GM18909 (cell line): Measurements from ENCODE around the gene OR52A1.
"Not testable (repeated sequence)": the region's sequence is repeated elsewhere in the genome, so short reads cannot be mapped to it uniquely, and the experiment has no call there.

ENCODE experiments used
- ATAC-seq: cut with Tn5 transposase; IDR thresholded peaks from one replicate; pipeline ENCODE4 v1.9.1; 2021; ENCODE audit warnings: mild to moderate bottlenecking; ENCODE audit not compliant: unreplicated experiment, poor library complexity

The OR52A1 gene

DNA sequence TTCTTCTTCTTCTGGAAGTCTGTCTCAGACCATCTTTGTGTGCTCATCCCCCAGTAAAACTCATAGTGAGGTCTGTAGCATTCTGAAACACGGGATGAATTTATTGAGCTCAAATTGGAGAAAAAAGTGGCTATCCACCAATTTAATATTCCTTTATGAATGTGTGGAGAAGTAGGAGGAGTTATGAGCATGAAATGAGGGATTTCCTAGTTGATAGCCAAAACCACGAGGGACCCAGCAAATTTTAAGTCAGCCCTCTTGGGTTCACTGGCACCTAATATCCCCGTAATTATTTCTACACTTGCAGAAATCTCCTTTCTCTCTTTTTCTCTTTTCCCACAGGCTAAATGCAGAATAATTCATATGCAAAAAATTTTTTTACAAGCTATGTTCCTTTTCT, at the start of gene OR52A1:
OR52A1 (minus strand) TSS at position 101 of the 400 bp plus-strand sequence. CDS start 2,388 bp downstream, outside the sequence.
- no peak for ATAC-seq

DNA sequence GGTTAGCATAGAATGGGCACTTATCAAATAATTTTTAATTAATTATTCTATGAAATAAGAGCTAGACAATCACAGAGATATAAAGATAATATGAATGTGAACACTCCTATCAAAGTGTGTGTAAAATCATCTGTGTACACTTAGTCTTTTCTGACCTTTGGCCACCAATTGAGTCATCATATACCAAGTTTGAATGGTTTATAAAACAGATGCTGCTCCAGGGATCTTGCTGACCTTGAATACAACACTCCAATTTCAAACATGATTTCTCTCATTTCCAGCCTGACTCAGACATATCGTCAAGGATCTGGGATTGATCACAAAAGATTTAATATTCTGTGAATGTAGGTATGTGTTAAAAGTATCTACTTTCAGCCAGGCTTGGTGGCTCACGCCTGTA, 48.8 kb upstream of the OR52A1 start:
- ATAC-seq, result no peak

DNA sequence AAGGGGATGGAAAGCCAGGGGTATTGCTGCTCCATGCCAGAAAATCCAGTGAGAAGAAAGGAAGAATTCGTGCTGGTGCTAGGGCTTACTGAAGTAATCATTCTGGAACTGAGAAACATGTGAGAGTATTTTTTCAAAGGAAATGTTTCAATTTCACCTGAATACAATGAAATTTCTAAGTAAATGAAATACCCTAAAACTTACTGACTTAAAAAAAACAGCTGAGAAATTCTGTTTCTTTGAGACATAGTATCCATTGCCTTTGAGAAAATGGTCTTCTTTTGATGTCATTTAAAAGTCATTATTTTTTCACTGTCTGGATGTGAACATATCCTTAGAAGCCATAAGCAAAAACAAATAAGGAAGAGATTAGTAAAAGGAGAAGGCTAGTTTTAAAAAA, 46.0 kb upstream of the OR52A1 start, which contains the start of gene OR51V1:
OR51V1 (minus strand) TSS at position 101 of the 400 bp plus-strand sequence; CDS start at position 101, 0 bp downstream.
- ATAC-seq, result no peak

DNA sequence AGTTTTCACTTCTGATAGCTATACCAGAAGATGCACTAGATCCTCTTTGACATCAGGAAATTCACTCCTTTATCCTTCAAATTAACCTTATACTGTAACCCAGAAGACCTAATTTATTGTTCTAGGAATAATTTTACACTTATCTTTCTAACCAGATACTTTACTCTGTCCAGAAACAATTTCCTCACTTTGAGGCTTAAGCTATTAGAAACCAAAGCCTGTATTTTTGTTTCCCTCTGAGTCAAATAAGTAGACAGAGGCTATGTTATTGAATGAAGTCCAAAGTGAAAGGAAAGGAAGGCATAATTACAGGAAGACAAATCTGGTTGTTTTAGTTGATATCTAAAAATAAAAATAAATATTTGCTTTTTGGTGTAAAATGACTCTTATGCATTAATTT, 43.7 kb upstream of the OR52A1 start:
- no peak for ATAC-seq

DNA sequence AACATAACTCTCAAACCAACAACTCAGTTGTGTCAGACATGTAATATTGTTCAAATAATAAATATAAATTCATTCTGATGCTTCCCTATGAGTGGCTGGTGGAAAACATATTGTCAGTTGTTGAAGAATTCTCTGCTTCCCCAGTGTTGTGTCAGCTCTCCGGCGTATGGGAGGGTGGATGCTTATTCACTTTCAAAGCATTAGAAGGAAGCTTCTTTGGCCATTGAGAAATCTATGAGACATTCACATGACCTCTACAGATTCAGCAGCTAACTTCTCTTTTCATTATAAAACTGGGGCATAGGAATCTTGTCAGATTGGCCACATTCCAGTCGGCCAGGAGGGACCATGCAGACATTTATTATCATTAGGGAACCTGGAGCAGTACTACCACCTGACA, 43.0 kb upstream of the OR52A1 start:
- no peak for ATAC-seq

DNA sequence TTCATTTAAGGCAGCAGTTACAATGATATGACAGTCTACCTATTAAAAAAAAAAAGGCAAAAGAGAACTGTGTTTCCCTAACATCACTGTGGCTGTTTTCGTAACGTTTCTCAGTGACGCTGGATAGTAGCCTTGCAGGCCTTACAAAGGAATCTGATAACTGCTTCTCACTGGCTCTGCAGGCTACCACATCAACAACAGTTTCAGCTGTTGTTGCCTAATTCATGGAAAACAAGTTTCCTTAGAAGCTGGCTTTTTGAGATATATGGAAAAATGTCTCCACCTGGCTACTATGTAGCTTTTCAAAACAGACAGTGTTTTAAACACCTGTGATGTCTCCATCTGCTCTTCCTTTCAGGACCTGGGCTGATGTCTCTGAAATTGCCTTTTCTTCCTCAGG, 42.2 kb upstream of the OR52A1 start:
- no peak for ATAC-seq

DNA sequence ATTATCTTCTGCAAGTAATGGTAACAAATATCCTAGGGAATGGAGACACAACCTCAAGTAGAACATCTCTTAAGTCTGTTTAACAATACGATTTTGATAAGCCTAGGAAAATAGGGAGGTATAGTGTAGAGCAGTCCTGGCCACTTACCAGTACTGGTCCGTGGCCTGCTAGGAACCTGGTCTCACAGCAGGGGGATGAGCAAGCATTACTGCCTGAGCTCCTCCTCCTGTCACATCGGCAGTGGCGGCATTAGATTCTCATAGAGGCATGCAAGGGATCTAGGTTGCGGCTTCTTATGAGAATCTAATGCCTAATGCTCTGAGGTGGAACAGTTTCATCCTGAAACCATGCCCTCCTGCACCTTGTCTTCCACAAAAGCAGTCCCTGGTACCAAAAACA, 41.5 kb upstream of the OR52A1 start:
- ATAC-seq, result no peak

DNA sequence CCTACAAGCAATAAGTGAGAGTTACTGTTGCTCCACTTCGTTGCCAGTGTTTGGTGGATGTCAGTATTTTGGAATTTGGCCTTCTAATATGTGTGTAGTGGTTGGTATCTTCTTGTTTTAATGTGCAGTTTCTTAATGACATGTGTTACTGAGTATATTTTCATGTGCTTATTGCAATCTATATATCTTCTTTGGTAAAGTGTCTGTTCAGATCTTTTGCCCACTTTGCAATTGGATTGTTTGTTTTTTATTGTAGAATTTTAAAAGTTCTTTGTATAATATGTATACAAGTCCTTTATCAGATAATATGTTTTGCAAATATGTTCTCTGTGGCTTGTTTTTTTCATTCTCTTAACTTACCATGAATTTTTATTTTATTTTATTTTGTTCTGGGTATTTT, 38.2 kb upstream of the OR52A1 start:
- ATAC-seq, result no peak

DNA sequence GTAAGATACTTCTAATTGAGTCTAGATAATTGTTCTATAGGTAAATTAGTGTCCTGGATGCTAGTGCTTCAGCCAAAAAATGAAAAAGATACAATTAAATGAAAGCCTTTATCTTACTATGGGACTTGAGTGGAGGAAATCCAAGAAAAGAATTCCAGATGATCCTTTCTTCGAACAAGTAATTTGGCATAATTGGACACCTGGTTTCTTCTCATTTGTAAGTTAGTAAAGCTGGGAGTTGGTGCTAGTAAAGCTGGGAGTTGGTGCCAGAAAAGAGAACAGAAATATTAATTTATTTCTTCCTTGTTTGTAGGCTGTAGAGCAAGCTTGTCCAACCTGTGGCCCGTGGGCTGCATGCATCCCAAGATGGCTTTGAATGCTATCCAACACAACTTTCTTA, 33.6 kb upstream of the OR52A1 start:
- ATAC-seq, result no peak

DNA sequence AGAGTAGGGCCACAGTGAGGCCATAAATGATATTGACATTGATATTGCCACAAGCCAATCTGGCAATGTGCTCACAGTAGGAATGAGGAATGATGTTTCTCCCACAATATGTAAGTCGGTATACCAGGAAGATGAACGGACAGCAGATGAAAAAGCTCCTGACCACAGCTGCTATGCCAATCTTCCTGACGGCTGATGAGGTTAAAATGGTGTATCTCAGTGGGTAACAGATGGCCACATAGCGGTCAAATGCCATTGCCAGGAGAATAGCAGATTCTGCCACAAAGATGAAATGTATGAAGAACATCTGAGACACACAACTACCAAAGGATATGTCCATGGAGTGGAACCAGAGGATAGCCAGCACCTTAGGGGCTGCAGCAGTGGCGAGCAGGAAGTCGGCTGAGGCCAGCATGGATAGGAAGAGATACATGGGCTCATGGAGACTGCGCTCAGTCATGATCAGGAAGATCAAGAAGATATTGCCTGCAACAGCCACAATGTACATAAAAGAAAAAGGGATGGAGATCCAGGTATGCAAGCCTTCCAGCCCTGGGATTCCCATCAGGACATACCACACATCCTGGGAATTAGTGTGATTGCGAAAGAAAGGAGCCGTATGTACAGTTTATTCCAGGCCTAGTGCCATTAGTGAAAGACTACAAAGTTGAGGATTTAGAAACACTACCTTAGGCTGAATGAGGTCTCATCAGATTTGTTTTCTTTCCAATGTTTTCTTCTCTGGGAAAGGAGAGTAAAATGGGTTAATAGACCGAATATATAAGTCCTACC, 23.7 kb upstream of the OR52A1 start:
- ATAC-seq, result no peak

DNA sequence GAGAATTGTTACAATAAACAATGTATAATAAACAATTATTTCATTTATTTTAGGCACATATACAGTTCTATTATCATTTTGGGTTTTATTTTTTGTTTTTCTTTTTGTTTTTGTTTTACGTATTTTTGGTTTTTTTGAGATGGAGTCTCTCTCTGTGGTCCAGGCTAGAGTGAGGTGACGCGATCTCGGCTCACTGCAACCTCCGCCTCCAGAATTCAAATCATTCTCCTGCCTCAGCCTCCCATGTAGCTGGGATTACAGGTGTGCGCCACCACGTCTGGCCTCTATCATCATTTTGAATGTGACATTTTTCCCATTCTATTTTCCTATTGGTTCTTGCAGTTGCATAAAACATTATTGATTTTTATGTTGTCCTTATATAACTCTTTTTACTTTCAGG, 20.4 kb upstream of the OR52A1 start:
- no peak for ATAC-seq

DNA sequence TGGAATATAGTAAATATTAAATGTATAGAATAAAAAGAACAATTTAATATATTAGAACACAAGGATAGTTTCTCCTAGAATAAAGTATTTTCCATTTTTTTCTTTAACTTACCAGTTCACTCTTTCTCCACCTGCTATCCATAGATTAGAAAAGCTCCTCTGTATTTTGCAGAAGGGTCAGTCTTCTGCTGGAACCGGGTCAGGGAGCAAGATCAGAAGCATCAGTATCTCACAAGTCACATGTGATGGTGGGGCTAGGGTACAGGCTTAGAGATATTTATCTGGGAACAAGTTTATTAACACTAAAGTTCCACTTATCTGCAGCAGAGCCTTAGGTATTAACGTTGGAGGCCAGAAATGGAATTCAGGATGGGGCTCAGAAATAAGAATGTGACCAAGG, 17.3 kb upstream of the OR52A1 start:
- no peak for ATAC-seq

DNA sequence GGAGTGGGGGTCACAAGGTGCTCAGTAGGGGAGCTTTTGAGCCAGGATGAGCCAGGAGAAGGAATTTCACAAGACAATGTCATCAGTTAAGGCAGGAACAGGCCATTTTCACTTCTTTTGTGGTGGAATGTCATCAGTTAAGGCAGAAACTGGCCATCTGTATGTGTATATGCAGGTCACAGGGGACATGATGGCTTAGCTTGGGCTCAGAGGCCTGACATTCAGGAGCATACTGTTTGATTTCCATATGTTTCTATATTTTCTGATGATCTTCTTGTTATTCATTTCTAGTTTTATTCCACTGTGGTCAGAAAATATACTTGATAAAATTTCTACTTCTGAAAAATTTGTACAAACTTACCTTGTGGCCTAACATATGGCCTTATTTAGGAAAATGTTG, 11.3 kb upstream of the OR52A1 start:
- not testable (repeated sequence) for ATAC-seq

DNA sequence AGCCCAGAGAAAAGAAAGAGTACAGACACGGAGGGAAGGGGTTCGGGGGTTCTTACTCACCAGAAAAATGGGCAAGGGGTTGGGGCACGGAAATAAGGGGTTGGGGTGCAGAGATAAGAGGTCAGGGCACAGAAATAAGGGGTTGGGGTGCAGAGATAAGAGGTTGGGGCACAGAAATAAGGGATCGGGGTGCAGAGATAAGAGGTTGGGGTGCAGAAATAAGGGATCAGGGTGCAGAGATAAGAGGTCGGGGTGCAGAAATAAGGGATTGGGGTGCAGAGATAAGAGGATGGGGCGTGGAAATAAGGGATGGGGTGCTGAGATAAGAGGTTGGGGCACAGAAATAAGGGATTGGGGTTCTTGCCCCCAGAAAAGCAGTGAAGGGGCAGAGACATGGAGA, 10.2 kb upstream of the OR52A1 start:
- ATAC-seq, result not testable (repeated sequence)

DNA sequence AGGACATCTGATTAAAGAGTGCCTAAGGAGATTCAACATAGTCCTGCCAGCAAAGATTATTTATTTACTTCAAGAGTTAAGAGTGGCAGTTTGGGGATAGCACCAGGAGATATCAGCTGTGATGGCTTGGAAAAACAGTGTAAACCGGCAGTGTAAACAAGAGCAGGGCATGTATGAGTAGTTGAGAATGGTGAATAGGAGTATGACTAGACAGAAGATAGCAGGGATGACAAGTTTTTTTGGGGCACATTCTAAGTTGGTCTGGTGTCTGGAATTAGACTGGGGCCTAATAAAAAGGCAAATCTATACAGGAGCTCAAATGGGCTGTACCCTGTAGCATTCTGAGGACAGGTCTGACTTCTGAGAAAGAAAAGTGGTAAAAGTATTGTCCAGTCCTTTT, 6.5 kb upstream of the OR52A1 start:
- ATAC-seq, result not testable (repeated sequence)

DNA sequence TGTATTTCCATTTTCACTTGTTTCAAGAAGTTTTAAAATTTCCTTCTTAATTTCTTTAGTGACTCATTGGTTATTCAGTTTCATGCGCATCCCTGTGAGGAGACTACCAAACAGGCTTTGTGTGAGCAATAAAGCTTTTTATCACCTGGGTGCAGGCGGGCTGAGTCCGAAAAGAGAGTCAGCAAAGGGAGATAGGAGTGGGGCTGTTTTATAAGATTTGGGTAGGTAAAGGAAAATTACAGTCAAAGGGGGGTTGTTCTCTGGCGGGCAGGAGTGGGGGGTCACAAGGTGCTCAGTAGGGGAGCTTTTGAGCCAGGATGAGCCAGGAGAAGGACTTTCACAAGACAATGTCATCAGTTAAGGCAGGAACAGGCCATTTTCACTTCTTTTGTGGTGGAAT, 5.7 kb upstream of the OR52A1 start:
- ATAC-seq, result not testable (repeated sequence)

DNA sequence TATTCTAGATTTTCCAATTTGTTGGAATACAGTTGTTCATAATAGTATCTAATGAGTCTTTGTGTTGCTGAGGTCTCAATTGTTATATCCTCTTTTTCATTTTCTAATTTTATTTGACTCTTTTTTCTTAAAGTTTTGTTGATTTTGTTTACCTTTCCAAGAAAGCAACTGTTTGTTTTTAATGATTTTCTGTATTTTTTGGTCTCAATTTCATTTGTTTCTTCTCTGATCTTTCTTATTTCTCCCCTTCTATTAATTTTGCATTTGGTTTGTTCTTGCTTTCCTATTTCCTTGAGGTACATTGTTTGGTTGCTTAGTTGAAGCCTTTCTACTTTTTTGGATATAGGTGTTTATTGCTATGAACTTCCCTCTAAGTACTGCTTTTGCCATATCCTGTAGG, 5.2 kb upstream of the OR52A1 start:
- no peak for ATAC-seq

DNA sequence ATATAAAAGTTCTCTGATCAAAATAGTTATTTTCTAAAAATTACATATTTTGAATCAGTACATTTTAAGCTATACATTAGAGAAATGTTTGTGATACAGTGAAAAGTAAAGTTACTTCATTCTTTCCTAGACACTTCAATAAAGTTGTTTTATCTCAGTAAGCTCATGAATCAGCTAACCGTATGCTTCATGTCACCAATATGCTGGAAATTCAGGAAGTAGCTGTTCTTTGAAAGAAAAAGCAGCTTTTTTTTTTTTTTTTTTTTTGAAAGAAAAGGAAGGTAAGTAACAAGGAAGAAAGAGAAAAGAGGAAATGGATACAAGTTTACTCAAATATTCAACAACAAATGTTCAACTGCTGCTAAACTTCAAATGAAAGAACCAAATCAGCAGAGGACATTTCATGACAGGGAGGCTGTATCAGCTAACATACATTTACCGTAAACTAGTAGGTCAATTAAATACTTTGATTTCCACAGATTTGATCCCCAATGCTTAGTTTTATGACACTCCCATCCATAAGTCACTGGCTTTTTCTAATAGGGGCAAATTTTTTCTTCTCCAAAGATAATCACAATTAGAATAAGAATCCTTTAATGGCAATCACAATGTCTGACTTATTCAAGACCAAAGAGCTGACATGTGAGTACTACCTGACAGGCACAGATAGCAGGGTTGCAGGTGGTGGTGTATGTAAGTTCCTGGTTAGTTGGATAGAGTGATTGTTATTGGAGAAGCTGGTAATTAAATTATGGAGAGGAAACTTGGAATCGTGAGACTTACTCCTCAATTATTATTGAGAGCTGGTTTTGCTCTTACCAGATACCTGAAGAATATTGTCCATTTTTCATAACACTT, 754 bp downstream of the OR52A1 start:
- no peak for ATAC-seq

DNA sequence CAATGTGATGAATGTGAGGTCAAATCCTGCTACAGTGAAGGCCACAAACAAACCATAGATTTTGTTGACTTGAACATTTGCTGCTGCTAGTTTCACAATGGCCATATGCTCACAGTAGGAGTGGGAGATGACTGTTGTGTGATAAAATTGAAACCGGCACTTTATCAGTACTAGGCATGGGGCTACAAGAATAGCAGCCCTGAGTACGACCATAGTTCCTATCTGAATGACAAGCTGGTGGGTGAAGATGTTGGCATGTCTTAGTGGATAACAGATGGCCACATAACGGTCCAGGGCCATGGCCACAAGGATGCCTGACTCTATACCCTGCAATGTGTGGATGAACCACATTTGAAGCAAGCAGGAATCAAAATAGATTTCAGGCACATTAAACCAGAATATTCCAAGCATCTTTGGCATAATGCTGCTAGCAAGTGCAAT, 2.8 kb downstream of the OR52A1 start:
- ATAC-seq, result no peak

DNA sequence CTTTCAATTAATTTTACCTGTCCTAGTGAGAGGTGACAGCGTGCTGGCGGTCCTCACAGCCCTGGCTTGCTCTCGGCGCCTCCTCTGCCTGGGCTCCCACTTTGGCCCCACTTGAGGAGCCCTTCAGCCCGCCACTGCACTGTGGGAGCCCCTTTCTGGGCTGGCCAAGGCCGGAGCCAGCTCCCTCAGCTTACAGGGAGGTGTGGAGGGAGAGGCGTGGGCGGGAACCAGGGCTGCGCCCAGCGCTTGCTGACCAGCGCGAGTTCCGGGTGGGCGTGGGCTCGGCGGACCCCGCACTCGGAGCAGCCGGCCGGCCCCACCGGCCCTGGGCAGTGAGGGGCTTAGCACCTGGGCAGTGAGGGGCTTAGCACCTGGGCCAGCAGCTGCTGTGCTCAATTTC, 10.4 kb downstream of the OR52A1 start:
- not testable (repeated sequence) for ATAC-seq

DNA sequence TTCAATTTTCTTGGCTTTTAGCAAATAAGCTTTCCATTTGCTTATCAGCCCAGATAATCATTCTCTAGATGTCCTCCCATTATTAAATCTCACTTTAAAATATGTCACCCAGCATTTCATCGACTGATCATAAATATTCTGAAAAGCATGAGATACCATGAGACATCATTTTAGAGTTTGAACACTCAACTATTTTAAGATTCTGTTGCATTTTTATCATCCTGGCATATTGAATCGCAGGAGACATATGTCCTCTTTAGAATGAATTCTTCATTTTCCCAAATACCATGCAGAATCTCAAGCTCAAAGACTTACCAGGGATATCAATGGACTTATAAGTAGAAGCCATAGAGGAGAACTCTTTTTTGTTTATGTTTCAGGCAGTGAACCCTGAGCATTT, 16.6 kb downstream of the OR52A1 start, which contains the start of gene OR52A5:
OR52A5 (minus strand) TSS at position 361 of the 400 bp plus-strand sequence. CDS start 5,714 bp downstream, outside the sequence.
- ATAC-seq, result no peak
